ENCODE data around the gene CORO2A.

The CORO2A gene

DNA sequence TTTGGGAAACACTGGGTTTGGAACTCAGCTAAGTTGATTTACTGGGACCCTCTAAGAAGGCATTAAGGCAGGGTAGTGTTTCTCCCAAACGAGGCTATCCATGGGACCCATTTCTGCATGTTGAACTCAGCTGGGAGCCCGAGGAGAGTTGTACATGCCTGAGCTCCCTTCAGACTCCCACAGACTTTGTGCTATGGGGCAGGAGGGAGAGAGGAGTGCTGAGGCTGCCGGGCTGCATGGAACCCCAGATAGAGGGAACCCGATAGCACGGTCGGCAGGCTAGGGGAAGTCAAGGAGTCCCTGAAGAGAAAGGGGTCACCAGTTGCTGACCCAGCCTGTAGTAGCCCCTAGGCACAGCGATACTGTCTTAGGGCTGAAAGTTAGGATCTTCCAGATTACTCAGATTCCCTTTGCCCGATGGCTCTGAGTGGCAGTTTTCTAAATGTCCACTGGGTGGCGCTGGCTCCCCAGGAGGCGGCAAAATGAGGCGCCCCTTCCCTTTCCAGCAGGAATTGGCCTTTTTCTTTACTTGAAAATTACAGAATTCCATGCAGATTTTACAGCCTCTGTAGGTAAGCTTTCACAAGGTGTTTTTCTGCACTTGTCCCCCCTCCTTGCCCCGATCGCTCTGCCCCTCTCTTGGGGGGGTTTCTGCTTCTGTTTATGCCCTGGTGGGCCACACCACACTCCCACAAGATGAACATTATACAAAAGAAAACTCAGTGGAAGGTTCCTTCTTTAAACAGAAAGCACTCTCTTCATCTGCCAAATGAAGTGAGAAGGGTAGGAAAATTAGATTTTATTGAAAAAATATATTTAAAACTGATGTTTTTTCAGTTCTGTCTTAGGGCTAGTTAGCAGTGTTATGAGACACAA is 118.1 kb downstream of the CORO2A start:
- Histone ChIP-seq H3K27ac (ENCODE audit: low read depth, low read length) (no peak overlapping the region), H3K36me3 (ENCODE audit: control insufficient read depth, low read length) (peaks cover 51% of the 10 kb centered on the region), H3K9me3 (ENCODE audit: control insufficient read depth, insufficient read depth, low read length) (no peaks in the 10 kb centered on the region), H3K4me3 (ENCODE audit: low read length) (no peak overlapping the region), H3K4me1 (ENCODE audit: control insufficient read depth, low read length) (peaks cover 20% of the 10 kb centered on the region), H4K20me1 (ENCODE audit: control insufficient read depth, insufficient read depth, low read depth, low read length) (no peaks in the 10 kb centered on the region), H3K79me2 (ENCODE audit: control insufficient read depth, low read length) (peaks cover 43% of the 10 kb centered on the region), H3F3A (ENCODE audit: control insufficient read depth, insufficient read depth) (no peaks in the 10 kb centered on the region; the same call in 1 of the 2 replicates), H3K4me2 (ENCODE audit: low read length) (0 out of 2 replicates have a peak overlapping the region, but pooled peaks have one; percentile 25), H3K9me2 (replicated peaks; ENCODE audit: control insufficient read depth, low read length) (no peaks in the 10 kb centered on the region), H3K27me3 (ENCODE audit: control insufficient read depth, low read length) (no peaks in the 10 kb centered on the region)
- no peak for TF ChIP-seq EZH2phosphoT487 (IDR thresholded peaks at IDR 0.05; ENCODE audit: borderline replicate concordance, low read length)
- TF ChIP-seq, protein P1, sequence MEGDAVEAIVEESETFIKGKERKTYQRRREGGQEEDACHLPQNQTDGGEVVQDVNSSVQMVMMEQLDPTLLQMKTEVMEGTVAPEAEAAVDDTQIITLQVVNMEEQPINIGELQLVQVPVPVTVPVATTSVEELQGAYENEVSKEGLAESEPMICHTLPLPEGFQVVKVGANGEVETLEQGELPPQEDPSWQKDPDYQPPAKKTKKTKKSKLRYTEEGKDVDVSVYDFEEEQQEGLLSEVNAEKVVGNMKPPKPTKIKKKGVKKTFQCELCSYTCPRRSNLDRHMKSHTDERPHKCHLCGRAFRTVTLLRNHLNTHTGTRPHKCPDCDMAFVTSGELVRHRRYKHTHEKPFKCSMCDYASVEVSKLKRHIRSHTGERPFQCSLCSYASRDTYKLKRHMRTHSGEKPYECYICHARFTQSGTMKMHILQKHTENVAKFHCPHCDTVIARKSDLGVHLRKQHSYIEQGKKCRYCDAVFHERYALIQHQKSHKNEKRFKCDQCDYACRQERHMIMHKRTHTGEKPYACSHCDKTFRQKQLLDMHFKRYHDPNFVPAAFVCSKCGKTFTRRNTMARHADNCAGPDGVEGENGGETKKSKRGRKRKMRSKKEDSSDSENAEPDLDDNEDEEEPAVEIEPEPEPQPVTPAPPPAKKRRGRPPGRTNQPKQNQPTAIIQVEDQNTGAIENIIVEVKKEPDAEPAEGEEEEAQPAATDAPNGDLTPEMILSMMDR (IDR thresholded peaks at IDR 0.05; ENCODE audit: low read depth, low read length, poor library complexity, severe bottlenecking) = peak; percentile 100

DNA sequence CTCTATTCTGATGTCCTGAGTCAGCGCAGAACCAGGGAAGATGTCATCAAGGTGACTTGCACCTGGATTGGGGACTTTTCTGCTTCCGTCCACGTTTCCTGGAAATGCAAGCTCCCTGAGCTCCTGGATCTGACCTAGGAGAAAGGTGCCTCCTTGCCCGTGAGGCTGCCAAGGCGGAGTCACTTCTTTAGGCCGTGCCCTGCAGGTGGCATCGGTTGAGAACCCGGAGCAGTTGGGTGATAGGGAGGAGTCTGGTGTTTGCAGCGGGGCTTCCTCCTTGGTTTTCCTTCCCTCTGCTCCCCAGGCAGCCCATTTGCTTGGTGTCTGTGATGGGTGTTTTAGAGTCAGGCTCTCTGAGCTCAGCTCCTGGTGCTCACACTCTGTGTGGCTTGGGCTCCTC is 120.7 kb downstream of the CORO2A start:
- H3K9me2 ChIP-seq (replicated peaks; ENCODE audit: control insufficient read depth, low read length) = no peaks in the 10 kb centered on the region
- H3K4me3 ChIP-seq (ENCODE audit: low read length) = no peak overlapping the region
- H3K4me1 ChIP-seq (ENCODE audit: control insufficient read depth, low read length) = peaks cover 20% of the 10 kb centered on the region
- no peak overlapping the region for H3K27ac ChIP-seq (ENCODE audit: low read depth, low read length)
- H3K4me2 ChIP-seq (ENCODE audit: low read length) = no peak overlapping the region
- peaks cover 64% of the 10 kb centered on the region for H3K79me2 ChIP-seq (ENCODE audit: control insufficient read depth, low read length)
- H3K27me3 ChIP-seq (ENCODE audit: control insufficient read depth, low read length) = no peaks in the 10 kb centered on the region
- no peaks in the 10 kb centered on the region; the same call in 1 of the 2 replicates for H3F3A ChIP-seq (ENCODE audit: control insufficient read depth, insufficient read depth)
- TF ChIP-seq, protein P1 (IDR thresholded peaks at IDR 0.05; ENCODE audit: low read depth, low read length, poor library complexity, severe bottlenecking) = no peak
- no peak for TF ChIP-seq EZH2phosphoT487 (IDR thresholded peaks at IDR 0.05; ENCODE audit: borderline replicate concordance, low read length)
- H3K36me3 ChIP-seq (ENCODE audit: control insufficient read depth, low read length) = peaks cover 49% of the 10 kb centered on the region
- no peaks in the 10 kb centered on the region for H3K9me3 ChIP-seq (ENCODE audit: control insufficient read depth, insufficient read depth, low read length)
- H4K20me1 ChIP-seq (ENCODE audit: control insufficient read depth, insufficient read depth, low read depth, low read length) = 0 out of 2 replicates have a peak, but pooled peaks cover 3% of the 10 kb centered on the region
